MM.1S (cell line): ENCODE data around the gene TATDN2.

Source experiments
- EZH2 ChIP-seq: fragments of 300-600 bp; sonication (generic); optimal IDR thresholded peaks from 2 replicates; pipeline ENCODE3; 2017; ENCODE audit warnings: low read depth, mild to moderate bottlenecking, antibody characterized with exemption, low read length, mixed read lengths
- TF ChIP-seq, protein P1 (sequence below): fragments of 300-600 bp; sonication (generic); IDR thresholded peaks from 2 replicates; pipeline ENCODE4 v1.5.1; 2016; ENCODE audit warnings: antibody characterized with exemption, low read length, mixed read lengths

GRCh38 chr3:10235551-10235950 is 12.7 kb upstream of the TATDN2 start:
- TF ChIP-seq, protein P1, sequence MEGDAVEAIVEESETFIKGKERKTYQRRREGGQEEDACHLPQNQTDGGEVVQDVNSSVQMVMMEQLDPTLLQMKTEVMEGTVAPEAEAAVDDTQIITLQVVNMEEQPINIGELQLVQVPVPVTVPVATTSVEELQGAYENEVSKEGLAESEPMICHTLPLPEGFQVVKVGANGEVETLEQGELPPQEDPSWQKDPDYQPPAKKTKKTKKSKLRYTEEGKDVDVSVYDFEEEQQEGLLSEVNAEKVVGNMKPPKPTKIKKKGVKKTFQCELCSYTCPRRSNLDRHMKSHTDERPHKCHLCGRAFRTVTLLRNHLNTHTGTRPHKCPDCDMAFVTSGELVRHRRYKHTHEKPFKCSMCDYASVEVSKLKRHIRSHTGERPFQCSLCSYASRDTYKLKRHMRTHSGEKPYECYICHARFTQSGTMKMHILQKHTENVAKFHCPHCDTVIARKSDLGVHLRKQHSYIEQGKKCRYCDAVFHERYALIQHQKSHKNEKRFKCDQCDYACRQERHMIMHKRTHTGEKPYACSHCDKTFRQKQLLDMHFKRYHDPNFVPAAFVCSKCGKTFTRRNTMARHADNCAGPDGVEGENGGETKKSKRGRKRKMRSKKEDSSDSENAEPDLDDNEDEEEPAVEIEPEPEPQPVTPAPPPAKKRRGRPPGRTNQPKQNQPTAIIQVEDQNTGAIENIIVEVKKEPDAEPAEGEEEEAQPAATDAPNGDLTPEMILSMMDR, result no peak
- no peak for TF ChIP-seq EZH2
